ENCODE data around the gene SLFN11.

- TF ChIP-seq EZH2 (IDR thresholded peaks at IDR 0.05) = no peak
- no peak for TF ChIP-seq POLR2AphosphoS5 (IDR thresholded peaks at IDR 0.05; ENCODE audit: borderline replicate concordance, low read depth, low read length)
- no peak for TF ChIP-seq FOXP2 (optimal IDR thresholded peaks at IDR 0.05; ENCODE audit: control extremely low read depth, extremely low read length, insufficient read depth)
Measured at GRCh38 chr17:35345445-35345925, 27.9 kb downstream of the SLFN11 start.

All from SK-N-MC (cell line).